ENCODE data around the gene SMAD6. TPM values are rescaled to one million over a fixed set of nuclear protein-coding genes. Genes with fewer than 3 reads are reported as not detected.

SMAD6 gene
- total RNA-seq, 1 donor from 2014 or later = 0.79 TPM

GRCh38 chr15:66654739-66655375 is 47.2 kb upstream of the SMAD6 start:
- Histone ChIP-seq H3K4me3 (ENCODE audit: low read depth, low read length) (no peak overlapping the region), H3K36me3 (ENCODE audit: control insufficient read depth, insufficient read depth, low read length) (no peaks in the 10 kb centered on the region), H3K27me3 (ENCODE audit: control insufficient read depth, insufficient read depth, low read length) (no peaks in the 10 kb centered on the region)
- DNase-seq (ENCODE audit: low read depth) (no peak), FAIRE-seq (no peak)
- TF ChIP-seq CTCF (IDR thresholded peaks at IDR 0.05; ENCODE audit: insufficient read depth, low read length, severe bottlenecking) = no peak

- DNase-seq (ENCODE audit: low read depth) (no peak), FAIRE-seq (no peak)
- no peaks in the 10 kb centered on the region for H3K27me3 ChIP-seq (ENCODE audit: control insufficient read depth, insufficient read depth, low read length)
- H3K4me3 ChIP-seq (ENCODE audit: low read depth, low read length) = no peak overlapping the region
- no peak for TF ChIP-seq CTCF (IDR thresholded peaks at IDR 0.05; ENCODE audit: insufficient read depth, low read length, severe bottlenecking)
- H3K36me3 ChIP-seq (ENCODE audit: control insufficient read depth, insufficient read depth, low read length) = no peaks in the 10 kb centered on the region
These were observed 46.5 kb upstream of the SMAD6 start for GRCh38 chr15:66655511-66655910.

- TF ChIP-seq CTCF (IDR thresholded peaks at IDR 0.05; ENCODE audit: insufficient read depth, low read length, severe bottlenecking) = no peak
- Histone ChIP-seq H3K4me3 (ENCODE audit: low read depth, low read length) (no peak overlapping the region), H3K36me3 (ENCODE audit: control insufficient read depth, insufficient read depth, low read length) (no peaks in the 10 kb centered on the region), H3K27me3 (ENCODE audit: control insufficient read depth, insufficient read depth, low read length) (no peaks in the 10 kb centered on the region)
- FAIRE-seq = no peak
- peak; percentile 18 for DNase-seq (ENCODE audit: low read depth)
These were observed 46.0 kb upstream of the SMAD6 start for GRCh38 chr15:66655997-66656396.

GRCh38 chr15:66657185-66658020 is 44.6 kb upstream of the SMAD6 start:
- no peak for FAIRE-seq
- DNase-seq (ENCODE audit: low read depth) = no peak
- Histone ChIP-seq H3K4me3 (ENCODE audit: low read depth, low read length) (no peak overlapping the region), H3K27me3 (ENCODE audit: control insufficient read depth, insufficient read depth, low read length) (no peaks in the 10 kb centered on the region), H3K36me3 (ENCODE audit: control insufficient read depth, insufficient read depth, low read length) (no peaks in the 10 kb centered on the region)
- TF ChIP-seq CTCF (IDR thresholded peaks at IDR 0.05; ENCODE audit: insufficient read depth, low read length, severe bottlenecking) = no peak

GRCh38 chr15:66658044-66658443 is 44.0 kb upstream of the SMAD6 start:
- DNase-seq (ENCODE audit: low read depth) = no peak
- Histone ChIP-seq H3K27me3 (ENCODE audit: control insufficient read depth, insufficient read depth, low read length) (no peaks in the 10 kb centered on the region), H3K4me3 (ENCODE audit: low read depth, low read length) (no peak overlapping the region), H3K36me3 (ENCODE audit: control insufficient read depth, insufficient read depth, low read length) (no peaks in the 10 kb centered on the region)
- no peak for FAIRE-seq
- TF ChIP-seq CTCF (IDR thresholded peaks at IDR 0.05; ENCODE audit: insufficient read depth, low read length, severe bottlenecking) = no peak

Data from bronchial epithelial cell (primary cell).